HG03565 (cell line): ENCODE results near the gene ATP9B.

Source experiments
- ATAC-seq: cut with Tn5 transposase; IDR thresholded peaks from one replicate; pipeline ENCODE4 v1.9.1; 2021; ENCODE audit warnings: mild to moderate bottlenecking, moderate library complexity; ENCODE audit not compliant: unreplicated experiment

Gene ATP9B

DNA sequence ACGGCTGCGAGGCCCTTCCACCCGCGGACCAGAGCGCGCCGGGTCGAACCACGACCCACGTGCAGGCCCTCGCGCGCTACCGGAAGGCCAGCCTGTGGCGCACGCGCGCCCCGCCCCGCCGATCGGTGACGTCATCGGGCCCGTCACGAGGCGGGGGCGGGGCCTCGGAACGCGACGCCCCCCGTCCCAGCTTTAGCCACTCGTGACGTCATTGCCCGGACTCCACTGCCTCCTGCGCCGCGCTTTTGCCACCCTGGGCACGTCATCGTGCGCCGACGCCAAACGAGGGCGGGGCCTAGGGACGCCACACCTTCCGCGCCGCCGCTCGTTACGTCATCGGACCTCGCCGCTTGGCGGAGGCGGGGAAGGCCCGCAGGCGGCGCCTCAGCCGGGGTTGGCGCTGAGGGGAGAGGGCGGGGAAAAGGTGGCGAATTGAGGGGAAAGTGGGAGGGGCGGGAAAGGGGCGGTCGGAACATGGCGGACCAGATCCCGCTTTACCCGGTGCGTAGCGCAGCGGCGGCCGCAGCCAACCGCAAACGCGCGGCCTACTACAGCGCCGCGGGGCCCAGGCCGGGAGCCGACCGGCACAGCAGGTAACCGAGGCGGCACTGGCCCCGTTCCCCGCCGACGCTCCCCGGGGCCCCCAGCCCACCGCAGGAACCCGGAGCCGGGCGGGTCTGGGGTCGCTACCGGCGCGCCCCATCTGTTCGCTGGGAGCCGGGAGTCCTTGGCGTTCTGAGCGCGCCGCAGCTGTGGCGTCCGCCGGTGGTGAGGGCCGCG lies at the start of gene ATP9B:
TSS of gene ATP9B (plus strand) at position 458 of the 780 bp plus-strand sequence. CDS start at position 475, 17 bp downstream.
- ATAC-seq: peak; percentile 81

GRCh38 chr18:79019881-79020280 lies 49.3 kb upstream of the ATP9B start:
- ATAC-seq: no peak

DNA sequence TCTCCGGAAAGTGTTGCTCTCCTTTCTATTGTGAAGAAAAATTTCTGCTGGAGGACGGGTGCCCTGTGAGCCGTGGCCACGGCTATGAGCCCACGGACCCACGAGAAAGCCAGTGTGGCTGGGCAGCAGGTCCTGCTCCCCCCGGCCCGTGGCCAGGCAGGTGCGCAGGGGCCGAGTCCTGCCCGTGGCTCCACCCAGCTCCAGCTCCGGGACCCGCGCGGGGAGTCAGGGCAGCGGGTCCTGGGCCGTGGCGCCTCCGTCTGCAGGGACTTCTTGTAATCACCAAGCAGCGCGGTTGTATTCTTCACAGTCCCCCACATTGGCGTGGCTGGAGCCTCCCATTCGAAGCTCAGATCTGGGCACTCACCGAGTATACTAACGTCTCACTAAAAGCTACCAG lies 46.6 kb upstream of the ATP9B start:
- ATAC-seq: no peak

GRCh38 chr18:79026491-79026890 lies 42.7 kb upstream of the ATP9B start:
- ATAC-seq: no peak

- no peak for ATAC-seq
Observed at GRCh38 chr18:79030680-79031079, 38.5 kb upstream of the ATP9B start.

DNA sequence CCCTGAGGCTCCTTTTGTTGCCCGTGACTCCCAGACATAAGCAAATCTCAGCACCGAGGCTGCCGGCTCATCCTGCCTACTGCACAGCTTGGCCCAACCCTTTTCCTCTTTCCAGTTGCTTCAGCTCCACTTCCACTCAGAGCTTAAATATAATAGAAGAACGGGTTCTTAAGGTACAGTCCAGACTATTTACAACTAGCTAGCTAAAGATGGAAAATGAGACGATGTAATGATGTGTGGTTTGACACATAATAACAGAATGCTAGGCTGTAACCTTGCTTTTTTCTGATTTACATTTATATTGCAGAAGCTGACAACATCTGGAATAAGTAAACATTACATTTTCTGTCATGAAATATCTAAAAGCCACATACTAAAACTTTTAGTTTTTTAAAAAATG lies 26.9 kb upstream of the ATP9B start:
- no peak for ATAC-seq

GRCh38 chr18:79043288-79043687 lies 25.9 kb upstream of the ATP9B start:
- no peak for ATAC-seq

- ATAC-seq: no peak
Observed at GRCh38 chr18:79046522-79046921, 22.7 kb upstream of the ATP9B start.

- no peak for ATAC-seq
Observed at GRCh38 chr18:79047556-79048244, 21.5 kb upstream of the ATP9B start.

DNA sequence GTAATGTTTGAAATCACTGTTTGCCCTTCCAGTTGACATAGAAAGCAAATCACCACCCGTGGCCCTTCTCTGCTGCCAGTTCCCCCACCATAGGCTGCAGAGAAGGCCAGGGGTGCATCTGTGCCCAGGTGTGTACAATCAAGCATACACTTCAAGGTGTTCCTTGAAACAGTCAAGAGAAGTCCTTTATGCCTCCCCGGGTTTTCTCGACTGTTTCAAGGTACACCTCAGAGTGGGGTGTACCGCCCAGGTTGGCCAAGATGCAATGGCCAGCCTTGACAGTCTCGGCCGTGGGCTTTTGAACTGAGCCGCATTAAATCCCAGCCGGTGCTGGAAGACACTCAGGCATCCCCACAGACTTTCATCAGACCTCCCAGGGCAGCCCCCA lies 21.0 kb upstream of the ATP9B start:
- ATAC-seq: no peak

DNA sequence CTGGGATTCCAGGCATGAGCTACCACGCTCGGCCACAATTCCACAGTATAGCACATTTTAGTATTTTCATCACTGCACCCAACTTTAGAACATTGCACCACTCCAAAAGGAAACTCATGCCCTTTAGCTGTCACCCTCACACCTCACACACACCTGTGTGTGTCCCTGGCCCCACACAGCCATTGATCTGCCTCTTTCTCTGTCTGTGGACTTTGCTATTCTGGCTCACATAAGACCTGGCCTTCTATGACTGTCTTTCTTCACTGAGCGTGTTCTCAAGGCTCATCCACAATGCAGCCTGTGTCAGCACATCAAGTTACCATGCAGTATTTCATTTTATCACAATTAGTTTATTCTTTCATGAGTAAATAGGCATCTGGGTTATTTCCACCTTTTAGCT lies 19.7 kb upstream of the ATP9B start:
- no peak for ATAC-seq

DNA sequence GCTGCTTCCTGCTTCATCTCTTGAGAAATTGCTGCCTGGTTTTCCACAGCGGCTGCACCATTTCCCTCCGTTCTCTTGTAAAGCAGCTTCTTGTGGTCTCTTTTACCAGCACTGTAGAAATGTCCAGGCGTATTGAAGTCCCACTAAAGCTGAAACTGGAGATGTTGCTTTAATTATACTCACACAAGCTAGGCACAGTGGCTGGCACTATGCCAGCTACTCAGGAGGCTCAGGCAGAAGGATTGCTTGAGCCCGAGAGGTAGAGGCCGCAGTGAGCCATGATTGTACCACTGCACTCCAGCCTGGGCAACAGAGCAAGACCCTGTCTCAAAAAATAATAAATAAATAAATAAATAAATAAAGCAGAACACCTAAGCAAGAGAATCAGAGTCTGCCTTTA lies 19.2 kb upstream of the ATP9B start:
- ATAC-seq: no peak

DNA sequence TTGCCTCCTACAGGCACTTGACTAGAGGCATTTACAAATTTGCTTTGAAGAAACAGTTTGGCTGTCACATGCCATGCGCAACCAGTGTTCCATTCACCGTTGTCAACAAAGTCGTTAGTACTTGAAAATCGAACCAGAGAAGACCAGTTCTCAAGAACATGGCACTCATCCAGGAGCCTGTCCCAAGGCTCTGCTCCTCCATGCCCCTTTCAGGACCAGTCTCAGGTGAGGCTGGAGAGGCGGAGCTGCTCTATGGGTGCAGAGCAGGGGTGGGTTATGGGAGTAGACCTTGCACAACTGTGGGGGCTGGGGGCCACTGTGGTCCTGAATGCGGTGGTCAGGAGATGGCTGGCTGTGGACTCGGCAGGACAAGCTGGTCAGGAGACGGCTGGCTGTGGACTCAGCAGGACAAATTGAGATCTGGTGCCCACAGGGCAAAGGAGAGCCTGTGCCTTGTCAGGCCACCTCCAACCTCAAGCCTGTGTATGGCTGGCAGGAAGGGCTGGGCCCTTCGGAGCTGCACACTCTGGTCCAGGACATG lies 12.3 kb upstream of the ATP9B start:
- ATAC-seq: no peak

DNA sequence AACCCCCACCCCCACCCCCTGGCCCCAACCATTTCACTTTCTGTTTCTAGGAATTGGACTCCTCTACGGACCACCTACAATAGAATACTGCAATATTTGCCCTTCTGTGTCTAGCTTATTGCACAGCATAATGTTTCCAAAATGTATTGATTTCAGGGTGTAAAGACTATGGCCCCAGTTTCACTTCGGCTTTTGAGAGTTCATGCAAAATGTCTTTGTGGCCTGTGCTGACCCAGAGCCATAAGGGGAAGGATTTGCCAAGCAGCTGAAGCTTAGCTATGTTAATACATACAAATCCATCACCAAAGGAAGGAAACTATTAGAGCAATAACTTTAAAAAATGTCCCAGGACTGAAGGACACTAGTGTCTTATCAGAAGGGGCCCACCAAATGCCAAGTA lies 11.2 kb upstream of the ATP9B start:
- ATAC-seq: peak; percentile 80

- ATAC-seq: no peak
Observed at GRCh38 chr18:79062806-79063205, 6.4 kb upstream of the ATP9B start.

- no peak for ATAC-seq
Observed at GRCh38 chr18:79064228-79064627, 5.0 kb upstream of the ATP9B start.

DNA sequence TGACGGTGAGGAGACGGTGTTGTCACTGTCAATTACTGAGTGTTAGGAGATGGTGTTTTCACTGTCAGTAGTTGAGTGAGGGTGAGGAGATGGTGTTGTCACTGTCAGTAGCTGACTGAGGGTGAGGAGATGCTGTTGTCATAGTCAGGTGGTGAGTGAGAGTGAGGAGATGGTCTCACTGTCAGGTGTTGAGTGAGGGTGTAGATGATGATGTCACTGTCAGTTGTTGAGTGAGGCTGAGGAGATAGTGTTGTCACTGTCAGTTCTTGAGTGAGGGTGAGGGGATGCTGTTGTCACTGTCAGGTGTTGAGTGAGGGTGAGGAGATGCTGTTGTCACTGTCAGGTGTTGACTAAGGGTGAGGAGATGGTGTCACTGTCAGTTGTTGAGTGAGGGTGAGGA lies 3.4 kb upstream of the ATP9B start:
- no peak for ATAC-seq

- no peak for ATAC-seq
Observed at GRCh38 chr18:79067611-79068010, 1.6 kb upstream of the ATP9B start.

DNA sequence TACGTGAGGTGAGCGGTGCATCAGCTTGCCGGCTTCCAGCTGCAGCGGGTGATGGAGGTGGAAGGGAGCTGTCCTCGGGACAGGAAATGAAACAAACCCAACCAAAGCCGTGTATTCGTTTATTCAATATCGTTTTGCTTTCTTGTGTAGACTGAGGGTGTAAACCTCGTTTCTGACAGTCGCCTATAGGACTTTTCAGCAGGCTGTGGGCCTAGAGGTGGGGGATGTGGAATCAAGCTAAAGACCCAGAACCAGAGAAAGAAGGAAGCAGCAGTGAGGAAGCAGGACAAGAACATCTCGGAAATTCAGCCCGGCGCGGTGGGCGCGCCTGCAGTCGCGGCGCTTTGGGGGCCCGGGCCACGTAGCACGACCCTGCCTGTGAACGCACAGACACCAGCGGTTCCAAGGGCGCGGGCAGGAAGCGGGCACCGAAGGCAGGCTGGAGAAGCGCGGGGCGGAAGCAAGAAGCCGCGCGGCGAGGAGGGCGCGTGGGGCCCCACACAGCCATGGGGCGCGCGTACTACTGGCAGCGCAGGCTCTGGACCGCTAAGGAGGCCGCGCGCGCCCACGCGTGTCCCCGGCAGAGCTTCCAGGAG lies 755 bp upstream of the ATP9B start:
- no peak for ATAC-seq

DNA sequence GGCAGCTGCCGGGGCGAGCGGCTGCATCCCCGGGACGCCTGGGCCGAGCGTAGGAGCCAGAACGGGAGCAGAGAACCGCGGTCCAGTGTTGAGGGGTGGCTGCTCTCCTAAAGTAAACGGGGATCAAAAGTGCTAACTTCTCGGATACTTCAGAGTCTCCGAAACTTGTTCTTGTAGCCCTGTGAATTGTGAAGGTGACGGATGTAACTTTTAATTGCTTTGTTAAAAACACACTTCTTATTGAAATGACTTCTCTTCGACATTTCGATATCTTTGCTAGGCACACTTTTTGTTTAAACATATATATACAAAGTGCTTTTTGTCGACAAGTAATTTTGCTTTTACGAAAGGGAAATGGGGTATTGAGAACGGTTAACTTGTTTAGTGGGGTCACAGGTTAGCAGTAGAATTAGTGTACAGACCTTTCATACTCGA lies 540 bp downstream of the ATP9B start:
- ATAC-seq: no peak

GRCh38 chr18:79070486-79070885 lies 1.3 kb downstream of the ATP9B start:
- ATAC-seq: no peak

GRCh38 chr18:79071037-79071436 lies 1.8 kb downstream of the ATP9B start:
- ATAC-seq: no peak
